Uterus (tissue), 2 donors: Measurements from ENCODE around the gene ISCA2.

ENCODE experiments used
- POLR2A ChIP-seq, 2 donors: fragments of 450-650 bp; IDR thresholded peaks; one replicate each; pipeline ENCODE4 v1.6.1; 2016; ENCODE audit warnings: antibody characterized with exemption in 2 of 2, mild to moderate bottlenecking in 1 of 2, moderate library complexity in 1 of 2
- TF ChIP-seq, protein P1 (sequence below), 4 experiments: fragments of 200-600 bp in 2 of 4; fragments of 450-650 bp in 2 of 4; sonication (generic) in 2 of 4; IDR thresholded peaks; one replicate each; pipeline ENCODE4 v1.5.1; 2016 to 2019; ENCODE audit warnings: antibody characterized with exemption in 4 of 4, mild to moderate bottlenecking in 2 of 4, moderate library complexity in 1 of 4

DNA sequence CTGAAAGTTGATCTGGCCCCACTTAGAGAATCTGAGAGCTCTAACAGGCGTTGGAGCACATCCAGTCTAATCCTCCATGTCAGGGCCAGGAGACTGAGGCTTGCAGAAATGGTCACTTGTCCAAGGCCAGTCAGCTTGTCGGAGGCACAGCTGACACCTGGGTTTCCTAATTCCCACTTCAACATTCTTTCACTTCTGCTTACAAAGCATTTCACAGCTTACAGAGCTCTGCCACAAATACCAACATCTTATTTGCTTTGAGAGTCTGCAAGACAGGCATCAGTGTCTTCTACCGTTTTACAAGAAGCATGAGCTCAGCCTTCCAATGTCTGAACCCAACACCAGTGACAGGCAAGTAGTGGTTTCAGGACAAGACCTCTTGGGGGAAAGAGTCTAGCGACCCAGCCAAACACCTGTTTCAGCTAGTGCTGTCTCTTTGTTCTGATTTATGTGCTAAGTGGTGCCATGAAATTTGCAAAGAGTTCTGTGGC, 31.8 kb downstream of the ISCA2 start:
- TF ChIP-seq, protein P1, sequence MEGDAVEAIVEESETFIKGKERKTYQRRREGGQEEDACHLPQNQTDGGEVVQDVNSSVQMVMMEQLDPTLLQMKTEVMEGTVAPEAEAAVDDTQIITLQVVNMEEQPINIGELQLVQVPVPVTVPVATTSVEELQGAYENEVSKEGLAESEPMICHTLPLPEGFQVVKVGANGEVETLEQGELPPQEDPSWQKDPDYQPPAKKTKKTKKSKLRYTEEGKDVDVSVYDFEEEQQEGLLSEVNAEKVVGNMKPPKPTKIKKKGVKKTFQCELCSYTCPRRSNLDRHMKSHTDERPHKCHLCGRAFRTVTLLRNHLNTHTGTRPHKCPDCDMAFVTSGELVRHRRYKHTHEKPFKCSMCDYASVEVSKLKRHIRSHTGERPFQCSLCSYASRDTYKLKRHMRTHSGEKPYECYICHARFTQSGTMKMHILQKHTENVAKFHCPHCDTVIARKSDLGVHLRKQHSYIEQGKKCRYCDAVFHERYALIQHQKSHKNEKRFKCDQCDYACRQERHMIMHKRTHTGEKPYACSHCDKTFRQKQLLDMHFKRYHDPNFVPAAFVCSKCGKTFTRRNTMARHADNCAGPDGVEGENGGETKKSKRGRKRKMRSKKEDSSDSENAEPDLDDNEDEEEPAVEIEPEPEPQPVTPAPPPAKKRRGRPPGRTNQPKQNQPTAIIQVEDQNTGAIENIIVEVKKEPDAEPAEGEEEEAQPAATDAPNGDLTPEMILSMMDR (IDR thresholded peaks at IDR 0.05): no peak
- TF ChIP-seq POLR2A (IDR thresholded peaks at IDR 0.05): no peak
